DMS53 (cell line): ENCODE data around the gene LPCAT3.

Source experiments
- DNase-seq: peaks from one replicate; lab custom pipeline; 2025; lab: John Stamatoyannopoulos, UW

The LPCAT3 gene

DNA sequence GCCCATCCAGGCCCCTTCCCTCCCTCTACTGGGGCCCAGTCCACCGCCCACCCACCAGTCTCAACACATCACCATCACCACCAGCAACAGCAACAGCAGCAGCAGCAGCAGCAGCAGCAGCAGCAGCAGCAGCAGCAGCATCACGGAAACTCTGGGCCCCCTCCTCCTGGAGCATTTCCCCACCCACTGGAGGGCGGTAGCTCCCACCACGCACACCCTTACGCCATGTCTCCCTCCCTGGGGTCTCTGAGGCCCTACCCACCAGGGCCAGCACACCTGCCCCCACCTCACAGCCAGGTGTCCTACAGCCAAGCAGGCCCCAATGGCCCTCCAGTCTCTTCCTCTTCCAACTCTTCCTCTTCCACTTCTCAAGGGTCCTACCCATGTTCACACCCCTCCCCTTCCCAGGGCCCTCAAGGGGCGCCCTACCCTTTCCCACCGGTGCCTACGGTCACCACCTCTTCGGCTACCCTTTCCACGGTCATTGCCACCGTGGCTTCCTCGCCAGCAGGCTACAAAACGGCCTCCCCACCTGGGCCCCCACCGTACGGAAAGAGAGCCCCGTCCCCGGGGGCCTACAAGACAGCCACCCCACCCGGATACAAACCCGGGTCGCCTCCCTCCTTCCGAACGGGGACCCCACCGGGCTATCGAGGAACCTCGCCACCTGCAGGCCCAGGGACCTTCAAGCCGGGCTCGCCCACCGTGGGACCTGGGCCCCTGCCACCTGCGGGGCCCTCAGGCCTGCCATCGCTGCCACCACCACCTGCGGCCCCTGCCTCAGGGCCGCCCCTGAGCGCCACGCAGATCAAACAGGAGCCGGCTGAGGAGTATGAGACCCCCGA is 81.4 kb downstream of the LPCAT3 start:
- no peak for DNase-seq

DNA sequence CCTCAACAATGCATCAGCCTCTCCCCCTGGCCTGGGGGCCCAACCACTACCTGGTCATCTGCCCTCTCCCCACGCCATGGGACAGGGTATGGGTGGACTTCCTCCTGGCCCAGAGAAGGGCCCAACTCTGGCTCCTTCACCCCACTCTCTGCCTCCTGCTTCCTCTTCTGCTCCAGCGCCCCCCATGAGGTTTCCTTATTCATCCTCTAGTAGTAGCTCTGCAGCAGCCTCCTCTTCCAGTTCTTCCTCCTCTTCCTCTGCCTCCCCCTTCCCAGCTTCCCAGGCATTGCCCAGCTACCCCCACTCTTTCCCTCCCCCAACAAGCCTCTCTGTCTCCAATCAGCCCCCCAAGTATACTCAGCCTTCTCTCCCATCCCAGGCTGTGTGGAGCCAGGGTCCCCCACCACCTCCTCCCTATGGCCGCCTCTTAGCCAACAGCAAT is 82.1 kb downstream of the LPCAT3 start:
- no peak for DNase-seq

DNA sequence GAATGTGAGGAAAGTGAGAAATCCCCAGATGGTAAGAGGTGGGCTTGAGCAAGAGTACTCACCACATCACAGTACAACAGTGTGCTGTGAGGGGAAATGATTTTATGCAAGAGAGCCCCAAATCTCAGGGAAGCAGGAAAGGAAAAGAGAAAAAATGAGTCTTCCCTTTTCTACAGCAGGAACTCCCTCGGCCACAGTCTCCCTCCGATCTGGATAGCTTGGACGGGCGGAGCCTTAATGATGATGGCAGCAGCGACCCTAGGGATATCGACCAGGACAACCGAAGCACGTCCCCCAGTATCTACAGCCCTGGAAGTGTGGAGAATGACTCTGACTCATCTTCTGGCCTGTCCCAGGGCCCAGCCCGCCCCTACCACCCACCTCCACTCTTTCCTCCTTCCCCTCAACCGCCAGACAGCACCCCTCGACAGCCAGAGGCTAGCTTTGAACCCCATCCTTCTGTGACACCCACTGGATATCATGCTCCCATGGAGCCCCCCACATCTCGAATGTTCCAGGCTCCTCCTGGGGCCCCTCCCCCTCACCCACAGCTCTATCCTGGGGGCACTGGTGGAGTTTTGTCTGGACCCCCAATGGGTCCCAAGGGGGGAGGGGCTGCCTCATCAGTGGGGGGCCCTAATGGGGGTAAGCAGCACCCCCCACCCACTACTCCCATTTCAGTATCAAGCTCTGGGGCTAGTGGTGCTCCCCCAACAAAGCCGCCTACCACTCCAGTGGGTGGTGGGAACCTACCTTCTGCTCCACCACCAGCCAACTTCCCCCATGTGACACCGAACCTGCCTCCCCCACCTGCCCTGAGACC is 82.7 kb downstream of the LPCAT3 start:
- DNase-seq: no peak

DNA sequence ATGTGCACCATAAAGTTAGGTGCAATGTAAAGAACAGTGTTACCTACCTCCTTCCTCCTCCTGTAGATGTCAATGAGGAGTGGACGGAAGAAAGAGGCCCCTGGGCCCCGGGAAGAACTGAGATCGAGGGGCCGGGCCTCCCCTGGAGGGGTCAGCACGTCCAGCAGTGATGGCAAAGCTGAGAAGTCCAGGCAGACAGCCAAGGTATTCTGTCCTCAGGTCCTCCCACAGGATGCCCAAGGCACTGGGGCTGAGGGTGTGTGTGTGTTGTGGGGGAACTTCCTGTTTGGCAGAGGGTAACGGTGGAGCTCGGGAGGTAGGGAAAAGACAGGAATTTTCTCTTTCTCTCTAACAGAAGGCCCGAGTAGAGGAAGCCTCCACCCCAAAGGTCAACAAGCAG is 84.2 kb downstream of the LPCAT3 start:
- DNase-seq: no peak

DNA sequence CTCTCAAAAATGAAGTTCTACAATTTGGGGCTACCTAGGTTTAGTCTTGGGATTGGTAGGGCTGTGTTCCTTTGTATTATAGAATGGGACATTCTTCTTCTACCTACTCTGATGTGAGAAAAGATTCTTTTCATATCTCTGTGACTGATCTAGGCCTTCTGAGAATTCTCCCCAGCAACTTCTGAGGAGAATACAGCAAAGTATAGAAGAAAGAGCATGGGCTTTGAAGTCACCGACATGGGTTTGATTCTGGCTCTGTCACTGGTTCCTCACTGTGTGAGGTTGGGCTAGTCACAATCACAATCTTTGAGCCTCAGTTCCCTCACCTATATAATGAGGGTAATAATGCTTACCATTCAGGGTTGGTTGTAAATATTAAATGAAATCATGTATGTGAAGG is 85.5 kb downstream of the LPCAT3 start:
- DNase-seq: no peak

DNA sequence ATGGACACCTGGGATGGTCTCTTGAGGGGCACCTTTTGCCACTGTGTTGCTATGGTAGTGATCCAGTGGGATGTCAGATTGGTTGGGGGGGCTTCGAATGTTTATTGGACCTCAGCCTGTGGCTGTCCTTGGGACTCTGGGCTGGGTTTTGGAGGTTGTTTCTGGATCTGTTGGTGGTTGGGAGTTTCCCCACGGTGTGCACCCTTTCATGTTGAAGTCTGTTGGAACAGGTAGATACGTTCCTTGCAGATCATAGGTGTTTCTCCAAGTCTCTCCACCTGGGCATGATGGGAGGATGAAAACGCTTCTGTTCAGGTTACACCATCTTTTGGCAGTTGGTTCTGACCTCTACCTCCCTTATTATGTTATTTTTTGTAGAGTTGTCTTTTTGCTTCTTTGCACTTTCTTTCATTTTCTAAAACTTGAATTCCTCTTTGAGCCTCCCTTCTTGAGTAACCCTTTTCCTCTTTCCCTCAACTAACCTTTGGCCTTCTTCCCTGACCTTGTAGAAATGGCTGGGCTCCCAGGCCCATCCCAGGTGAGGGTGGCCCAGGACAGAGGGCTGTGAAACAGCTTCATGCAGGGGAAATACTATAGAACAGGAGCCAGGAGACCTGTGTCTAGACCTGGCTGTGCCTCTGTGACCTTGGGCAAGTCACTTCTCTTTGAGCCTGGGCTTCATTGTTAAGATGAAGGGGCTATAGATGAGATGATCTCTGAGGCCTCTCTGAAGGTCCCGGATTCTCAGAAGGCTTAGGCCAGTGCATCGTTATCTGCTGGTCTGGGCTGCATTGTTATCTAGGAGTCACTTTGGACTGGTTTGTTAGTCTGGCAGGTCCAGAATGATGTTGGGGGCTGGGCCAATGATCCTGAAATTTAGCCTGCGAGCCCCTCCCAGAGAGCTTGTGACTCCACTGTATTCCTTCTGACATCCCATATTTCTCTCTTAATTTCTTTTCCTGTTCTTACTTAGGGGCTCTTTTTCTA is 88.5 kb downstream of the LPCAT3 start:
- DNase-seq: no peak

DNA sequence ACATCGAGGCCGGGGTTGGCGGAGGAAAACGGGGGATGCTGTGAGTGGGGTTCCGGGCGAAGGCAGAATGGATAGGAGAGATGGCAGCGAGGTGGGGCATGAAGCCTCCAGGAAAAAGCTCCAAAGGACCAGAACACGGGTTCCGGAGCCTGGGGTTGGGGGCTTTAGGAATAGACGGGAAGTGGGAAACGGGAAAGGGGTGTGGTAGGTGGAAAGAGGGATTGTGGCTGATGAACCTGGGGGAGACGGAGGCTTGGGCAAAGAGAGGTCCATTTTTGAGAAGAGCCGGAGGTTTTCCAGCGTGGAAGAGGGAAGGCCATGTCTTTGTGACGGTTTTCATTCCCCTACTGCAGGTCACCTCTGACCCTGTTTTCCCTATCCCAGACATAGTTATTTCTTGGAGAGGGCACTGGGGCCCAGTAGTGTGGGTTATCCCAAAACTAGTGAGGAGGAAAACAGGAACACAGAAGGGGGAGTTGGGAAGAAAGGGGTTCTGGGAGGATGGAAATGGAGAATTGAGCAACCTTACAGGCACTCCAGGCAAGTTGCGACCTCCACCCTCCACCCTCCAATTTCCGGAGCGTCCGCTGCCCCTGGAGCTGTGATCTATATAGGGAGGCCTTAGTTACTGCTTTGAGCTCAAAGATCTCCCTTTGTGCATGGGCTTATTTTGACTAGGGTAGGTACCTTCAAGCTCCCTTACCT is 89.4 kb downstream of the LPCAT3 start:
- peak; percentile 51 for DNase-seq

DNA sequence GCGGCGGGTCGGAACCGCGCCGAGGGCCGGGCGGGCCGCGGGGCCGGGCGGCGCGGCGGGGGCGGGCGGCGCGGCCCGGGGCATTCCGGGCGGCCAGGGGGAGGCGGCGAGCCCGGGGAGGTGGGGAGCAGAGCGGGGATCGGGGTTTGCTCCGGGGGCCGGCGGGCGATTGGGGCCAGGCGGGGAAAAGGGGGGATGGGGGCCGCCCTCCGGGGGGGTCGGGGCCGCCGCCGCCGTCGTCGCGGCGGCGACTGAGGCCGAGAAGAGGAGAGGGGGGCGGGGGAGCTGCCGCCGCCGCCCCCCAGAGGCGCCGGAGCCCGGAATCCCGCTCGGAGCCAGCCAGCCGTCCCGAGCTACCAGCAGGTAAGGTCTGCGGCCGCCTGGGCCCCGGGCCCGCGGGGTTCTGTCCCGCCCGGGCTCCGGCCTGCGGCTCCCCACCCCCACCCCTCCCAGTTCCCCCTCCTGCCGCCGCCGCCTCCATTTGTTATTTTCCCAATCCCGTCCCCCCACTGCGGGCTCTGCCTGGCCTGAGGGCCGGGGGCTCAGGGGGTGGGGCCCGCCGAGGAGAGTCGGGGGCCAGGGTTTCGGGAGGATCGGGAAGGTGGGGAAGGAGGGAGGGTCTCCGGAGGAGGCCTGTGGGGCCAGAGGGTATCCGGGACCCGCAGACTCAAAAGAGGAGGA is 90.1 kb downstream of the LPCAT3 start:
- DNase-seq: peak; percentile 60

DNA sequence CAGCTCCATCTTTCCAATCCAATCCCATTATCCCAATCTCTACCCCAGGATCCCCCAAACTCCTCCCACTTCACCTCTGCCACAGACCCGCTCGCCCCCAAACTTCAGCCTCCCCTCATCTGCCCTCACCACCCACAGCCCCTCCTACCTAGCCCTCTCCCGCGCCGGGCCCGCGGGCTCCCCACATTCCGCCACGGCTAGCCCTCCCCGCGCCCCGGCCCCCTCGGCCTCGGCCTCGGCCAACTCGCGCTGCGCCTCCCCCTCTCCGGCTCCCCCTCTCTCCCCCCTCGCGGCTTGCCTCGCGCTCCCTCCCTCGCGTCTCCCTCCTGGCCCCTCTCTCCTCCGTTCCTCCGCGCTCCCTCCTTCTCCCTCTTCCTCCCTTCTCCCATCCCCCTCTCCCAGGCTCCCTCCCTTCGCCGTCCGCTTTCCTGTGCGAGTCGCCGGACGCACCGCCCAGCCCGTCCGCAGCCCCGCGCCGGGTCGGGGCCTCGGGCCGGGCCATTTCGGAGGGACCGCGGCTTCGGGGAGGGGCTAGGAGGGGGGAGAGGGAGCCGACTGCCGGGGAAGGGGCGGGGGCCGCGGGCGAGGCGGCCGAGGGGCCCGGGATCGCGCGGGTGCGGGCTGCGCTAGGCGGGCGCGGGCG is 90.8 kb downstream of the LPCAT3 start, which contains the start of gene ATN1:
Gene ATN1 (plus strand): TSS at position 581 of the 643 bp plus-strand sequence. CDS start 6,043 bp downstream, outside the sequence.
- DNase-seq: peak; percentile 91
